ENCODE measurements around the gene PWWP2B.

The PWWP2B gene

DNA sequence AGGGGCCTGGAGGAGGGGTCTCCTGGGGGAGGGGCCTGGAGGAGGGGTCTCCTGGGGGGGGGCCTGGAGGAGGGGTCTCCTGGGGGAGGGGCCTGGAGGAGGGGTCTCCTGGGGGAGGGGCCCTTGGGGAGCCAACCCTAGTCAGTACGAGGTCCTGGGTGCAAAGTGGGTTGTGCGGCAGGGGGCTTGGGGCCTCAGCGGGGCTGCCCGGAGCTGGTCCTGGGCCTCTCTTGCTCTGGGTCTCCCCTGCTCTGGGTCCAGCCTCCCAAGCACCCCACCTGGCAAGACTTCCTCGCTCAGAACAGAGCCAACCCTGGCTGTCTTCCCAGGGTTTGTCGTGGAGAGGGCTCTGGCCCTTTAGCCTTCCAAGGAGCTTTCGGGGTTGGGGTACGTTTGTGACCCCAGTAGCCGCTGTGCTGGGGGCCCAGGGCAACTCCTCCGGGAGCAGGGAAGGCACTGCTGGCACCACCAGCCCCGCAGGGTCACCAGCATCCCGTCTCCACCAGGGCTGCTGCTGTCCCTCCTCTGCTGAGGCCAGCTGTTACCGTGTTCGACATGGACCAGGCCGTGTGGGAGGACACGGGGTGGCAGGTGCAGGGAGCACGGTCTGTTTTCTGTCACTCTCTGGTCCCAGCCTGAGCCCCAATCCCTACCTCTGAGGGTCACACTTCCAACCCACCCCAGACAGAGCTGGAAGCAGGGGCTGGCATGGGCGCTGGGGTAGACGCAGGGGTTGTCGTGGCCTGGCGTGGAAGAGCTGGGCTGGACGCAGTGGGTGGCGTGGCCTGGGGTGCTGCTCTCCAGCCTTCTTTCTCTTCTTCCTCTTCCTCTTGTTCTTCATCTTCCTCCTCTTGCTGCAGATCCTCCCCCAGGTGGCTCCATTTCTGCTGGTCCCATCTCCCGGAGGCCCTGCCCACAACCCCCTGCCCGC is 22.8 kb downstream of the PWWP2B start:
- DNase-seq (ENCODE audit: low read depth in 3 of 3) = no peak

GRCh38 chr10:132420469-132420980 is 23.5 kb downstream of the PWWP2B start:
- DNase-seq (ENCODE audit: low read depth in 3 of 3) = no peak

GRCh38 chr10:132420981-132421846 is 24.2 kb downstream of the PWWP2B start:
- no peak for DNase-seq (ENCODE audit: low read depth in 3 of 3)

GRCh38 chr10:132421847-132422751 is 25.1 kb downstream of the PWWP2B start:
- DNase-seq (ENCODE audit: low read depth in 3 of 3) = no peak

- no peak for DNase-seq (ENCODE audit: low read depth in 3 of 3)
Observed at GRCh38 chr10:132422903-132423825, 26.2 kb downstream of the PWWP2B start.

DNA sequence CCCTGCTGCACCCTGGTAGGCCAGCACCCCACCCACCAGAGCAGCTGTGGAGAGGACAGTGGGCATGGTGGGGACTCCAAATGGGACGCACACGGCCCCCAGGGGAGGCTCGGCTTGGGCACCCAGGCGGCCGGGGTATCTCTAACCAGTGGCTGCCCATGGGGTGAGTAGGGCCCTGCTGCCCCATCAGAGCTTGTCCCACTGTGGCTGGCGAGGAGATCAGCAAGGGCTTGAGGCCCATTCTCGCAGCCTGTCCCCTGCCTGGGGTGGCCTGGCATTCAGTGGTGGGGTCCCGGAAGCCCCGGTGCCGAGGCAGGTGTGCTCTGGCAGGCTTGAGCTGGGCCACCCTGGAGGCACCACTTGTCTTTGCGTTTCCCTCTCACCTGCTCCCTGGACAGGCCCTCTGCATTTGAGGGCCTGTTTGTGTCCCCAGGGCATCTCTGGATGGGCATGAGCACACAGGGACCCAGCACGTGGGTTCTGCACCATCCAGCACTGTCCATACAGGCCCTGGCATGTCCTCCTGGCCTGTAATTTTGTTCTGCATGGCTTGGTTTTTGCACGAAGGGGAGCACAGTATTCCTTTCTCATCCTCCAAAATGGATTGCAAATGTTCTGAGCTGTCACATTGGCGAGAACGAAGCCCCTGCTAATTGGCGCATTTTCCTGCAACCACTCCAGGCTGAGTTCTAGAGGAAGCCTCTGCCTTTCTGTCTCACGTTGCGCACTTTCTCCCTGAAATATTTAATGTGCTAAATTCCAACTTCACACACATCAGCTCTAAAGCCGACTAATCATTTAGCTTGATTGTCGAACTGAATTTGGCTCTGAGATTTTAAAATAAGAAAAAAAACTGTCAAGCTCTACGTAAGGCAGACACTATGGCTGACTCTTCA is 27.2 kb downstream of the PWWP2B start:
- no peak for DNase-seq (ENCODE audit: low read depth in 3 of 3)

GRCh38 chr10:132425029-132425756 is 28.2 kb downstream of the PWWP2B start:
- no peak for DNase-seq (ENCODE audit: low read depth in 3 of 3)

DNA sequence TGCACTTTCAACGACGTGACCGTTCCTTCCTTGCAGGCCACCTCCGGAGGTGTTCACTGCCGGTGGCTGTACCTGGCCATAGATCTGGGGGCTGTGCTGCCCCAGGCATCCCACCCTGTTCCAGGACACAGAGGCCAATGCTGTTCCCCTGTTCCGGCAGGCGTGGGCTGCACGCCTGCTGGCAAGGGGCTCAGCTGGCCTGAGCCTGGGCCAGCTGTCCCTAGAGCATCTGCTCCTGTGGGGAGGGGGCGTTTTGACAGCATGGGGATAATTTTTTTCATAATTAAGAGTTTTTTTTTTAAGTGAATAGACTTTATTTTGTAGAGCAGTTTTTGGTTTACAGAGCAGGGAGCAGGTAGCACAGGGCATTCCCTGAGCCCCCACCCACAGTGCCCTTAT is 28.8 kb downstream of the PWWP2B start:
- no peak for DNase-seq (ENCODE audit: low read depth in 3 of 3)

- no peak for DNase-seq (ENCODE audit: low read depth in 3 of 3)
Observed at GRCh38 chr10:132427006-132427771, 30.2 kb downstream of the PWWP2B start.

GRCh38 chr10:132427939-132428367 is 31.0 kb downstream of the PWWP2B start:
- DNase-seq (ENCODE audit: low read depth in 3 of 3) = no peak

DNA sequence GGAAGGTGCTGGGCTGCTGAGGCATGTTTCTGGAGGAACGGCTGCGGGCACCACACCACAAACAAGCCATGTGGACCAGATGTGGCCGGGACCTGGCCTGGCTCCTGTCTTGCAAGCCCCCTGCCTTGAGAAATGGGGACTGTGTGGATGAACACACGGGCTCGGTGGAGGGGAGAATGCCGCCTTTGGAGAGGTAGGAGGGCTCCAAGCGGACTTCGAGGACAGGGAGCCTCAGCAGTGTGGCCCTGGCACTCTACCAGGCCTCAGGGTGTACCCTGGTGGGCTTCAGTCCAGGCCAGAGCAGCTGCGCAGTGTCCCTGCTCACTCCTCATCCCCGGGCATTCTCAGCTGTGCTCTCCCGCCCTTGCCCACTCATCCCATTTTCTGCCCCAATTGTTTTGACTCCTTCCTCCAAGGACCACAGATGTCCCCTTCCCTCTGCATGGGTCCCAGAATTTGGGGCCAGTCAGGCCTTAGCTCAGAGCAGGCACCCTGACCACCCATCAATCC is 31.5 kb downstream of the PWWP2B start:
- DNase-seq (ENCODE audit: low read depth in 3 of 3) = no peak

DNA sequence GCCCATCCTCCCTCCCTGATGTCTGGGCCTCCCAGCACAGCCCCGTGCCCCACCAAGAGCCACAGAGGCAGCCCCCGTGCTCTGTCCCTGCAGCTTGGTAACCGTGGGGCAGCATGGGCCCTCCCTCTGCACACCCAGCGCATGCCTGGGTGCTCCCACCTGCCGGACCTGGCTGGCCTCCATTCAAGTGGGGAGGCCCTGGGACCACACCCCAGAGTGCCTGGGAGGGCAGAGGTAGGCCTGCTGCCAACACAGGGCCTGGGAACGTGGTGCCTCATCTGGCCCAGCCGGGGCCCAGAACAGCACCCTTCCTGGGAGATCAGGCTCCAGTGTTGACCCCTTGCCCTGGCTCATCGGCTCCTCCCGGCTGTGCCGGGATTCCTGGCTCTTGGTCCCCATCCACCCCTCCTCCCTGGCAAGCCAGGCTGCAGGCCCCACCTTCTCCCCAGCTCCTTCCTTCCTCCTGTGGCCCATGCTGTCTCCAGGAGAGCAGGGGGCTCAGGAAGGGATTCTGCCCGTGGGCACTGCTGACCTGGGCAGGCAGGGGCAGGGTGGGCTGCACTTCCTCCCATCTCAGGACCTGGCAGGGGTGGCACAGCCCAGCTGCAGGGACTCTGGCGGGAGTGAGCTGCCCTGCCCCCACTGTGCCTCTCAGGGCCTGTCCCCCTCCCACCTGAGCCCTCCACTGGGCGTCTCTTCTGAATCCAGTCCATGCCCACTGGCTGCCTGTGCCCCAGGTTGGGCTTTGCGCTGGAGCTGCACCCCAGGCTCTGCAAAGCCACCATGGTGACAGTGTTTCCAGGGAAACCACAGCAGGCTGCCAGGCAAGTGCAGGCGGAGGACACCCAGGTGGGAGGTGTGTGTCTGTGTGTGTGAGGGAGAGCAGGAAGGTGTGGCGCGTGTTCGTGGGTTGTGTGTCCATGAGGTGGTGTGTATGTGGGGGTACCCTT is 32.6 kb downstream of the PWWP2B start:
- no peak for DNase-seq (ENCODE audit: low read depth in 3 of 3)

GRCh38 chr10:132430231-132430743 is 33.3 kb downstream of the PWWP2B start:
- no peak for DNase-seq (ENCODE audit: low read depth in 3 of 3)

- no peak for DNase-seq (ENCODE audit: low read depth in 3 of 3)
Observed at GRCh38 chr10:132430861-132431271, 33.9 kb downstream of the PWWP2B start.

DNA sequence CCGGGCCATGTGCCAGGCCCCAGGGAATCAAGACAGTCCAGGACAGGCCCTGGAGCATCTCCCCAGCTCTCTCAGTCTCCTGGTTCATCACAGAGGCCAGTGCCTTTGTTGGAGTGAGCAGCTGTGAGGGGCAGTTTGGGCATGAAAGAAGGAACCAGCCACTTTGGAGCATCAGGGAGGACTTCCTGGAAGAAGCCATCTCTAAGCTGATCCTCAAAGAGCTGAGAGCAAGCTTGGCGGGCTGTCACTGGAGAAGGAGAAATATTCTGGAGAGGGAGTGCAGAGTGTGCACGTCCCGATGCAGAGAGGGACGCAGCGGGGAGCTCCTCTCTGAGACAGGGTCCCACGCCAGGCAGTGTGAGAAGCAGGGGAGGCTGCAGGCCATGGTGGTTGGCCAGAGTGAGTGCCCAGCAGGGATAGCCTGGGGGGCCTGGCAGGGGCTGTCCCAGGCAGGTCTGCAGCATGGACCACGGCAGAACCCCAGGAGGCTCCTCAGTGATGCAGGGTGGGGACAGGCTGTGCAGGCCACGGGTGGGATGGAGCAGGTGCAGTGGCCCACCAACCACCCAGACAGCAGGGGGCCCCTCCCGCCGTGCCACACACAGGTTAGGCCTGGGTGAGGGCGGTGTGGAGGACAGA is 34.7 kb downstream of the PWWP2B start:
- no peak for DNase-seq (ENCODE audit: low read depth in 3 of 3)

DNA sequence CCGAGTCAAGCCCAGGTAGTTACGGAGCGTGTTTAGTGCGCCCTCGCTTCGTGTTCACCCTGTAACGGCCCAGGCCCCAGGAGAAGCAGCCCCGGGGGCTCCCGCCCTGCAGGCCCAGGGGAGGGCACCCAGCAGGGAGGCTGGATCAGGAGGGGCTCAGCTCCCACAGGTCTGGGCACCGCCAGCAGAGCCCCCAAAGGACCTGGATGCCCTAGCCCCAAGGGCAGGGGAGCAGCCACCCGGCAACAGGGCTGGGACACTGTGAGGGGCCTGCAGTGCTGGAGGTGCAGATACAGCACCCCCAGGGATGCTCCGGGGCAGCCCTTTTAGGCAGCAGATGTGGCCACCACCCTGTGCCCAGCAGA is 35.2 kb downstream of the PWWP2B start:
- DNase-seq (ENCODE audit: low read depth in 3 of 3) = no peak

Data from stimulated activated CD4-positive, alpha-beta T cell treated with anti-CD3 and anti-CD28 coated beads, TNF-alpha, amount 100 ng/mL, for 48 hours (primary cell).